Liver (tissue), 9 donors: ENCODE data around the gene TPT1. TPM values are rescaled to one million over a fixed set of nuclear protein-coding genes. Genes with fewer than 3 reads are reported as not detected.
"Not testable (repeated sequence)": the region's sequence is repeated elsewhere in the genome, so short reads cannot be mapped to it uniquely, and the experiment has no call there.

Experiments used
- DNase-seq: peaks from one replicate; pipeline ENCODE4 v3.0.0-alpha.2; 2017; ENCODE audit warnings: low spot score
- H3K27ac ChIP-seq, 2 donors: one replicate each; pipeline ENCODE4 v1.7.0; 2013; ENCODE audit warnings: inconsistent platforms in 2 of 2, low read length in 2 of 2, control low read depth in 1 of 2, low read depth in 1 of 2, mild to moderate bottlenecking in 1 of 2
- H3K27me3 ChIP-seq, 4 donors: one replicate each; pipeline versions ENCODE4 v1.6.1 to v1.7.0; 2013; ENCODE audit warnings: low read length in 3 of 4, inconsistent platforms in 1 of 4, mild to moderate bottlenecking in 1 of 4, moderate library complexity in 1 of 4; ENCODE audit not compliant: control insufficient read depth in 4 of 4, insufficient read depth in 4 of 4
- H3K36me3 ChIP-seq, 4 donors: one replicate each; pipeline versions ENCODE4 v1.6.1 to v1.7.0; 2013; ENCODE audit warnings: low read length in 3 of 4, mild to moderate bottlenecking in 3 of 4, low read depth in 1 of 4, moderate library complexity in 1 of 4; ENCODE audit not compliant: control insufficient read depth in 4 of 4, insufficient read depth in 3 of 4
- H3K4me1 ChIP-seq, 4 donors: one replicate each; pipeline versions ENCODE4 v1.6.1 to v1.7.0; 2013; ENCODE audit warnings: low read length in 3 of 4, mild to moderate bottlenecking in 3 of 4, moderate library complexity in 1 of 4; ENCODE audit not compliant: control insufficient read depth in 4 of 4, insufficient read depth in 4 of 4
- H3K4me3 ChIP-seq, 3 donors: one replicate each; pipeline versions ENCODE4 v1.6.1 to v1.7.0; 2013; ENCODE audit warnings: low read length in 3 of 3, control low read depth in 1 of 3, low read depth in 1 of 3, mild to moderate bottlenecking in 1 of 3
- H3K9ac ChIP-seq, 2 donors: one replicate each; pipeline ENCODE4 v1.7.0; 2013; ENCODE audit warnings: low read length in 2 of 2, mild to moderate bottlenecking in 2 of 2, moderate library complexity in 2 of 2, control low read depth in 1 of 2, low read depth in 1 of 2
- H3K9me3 ChIP-seq, 4 donors: one replicate each; pipeline versions ENCODE4 v1.6.1 to v1.7.0; 2013; ENCODE audit warnings: low read length in 3 of 4; ENCODE audit not compliant: control insufficient read depth in 4 of 4
- ATF3 ChIP-seq: IDR thresholded peaks from 2 replicates; pipeline ENCODE4 v1.6.1; 2016; ENCODE audit warnings: antibody characterized with exemption
- CTCF ChIP-seq: fragments of 150-350 bp; IDR thresholded peaks from 2 replicates; pipeline ENCODE4 v1.5.1; 2017; ENCODE audit warnings: improper control_type of control experiment, low read depth, low read length; ENCODE audit not compliant: missing input control
- EGR1 ChIP-seq, 2 donors: IDR thresholded peaks; 2 replicates each; pipeline ENCODE4 v1.6.1; 2016 to 2018; ENCODE audit warnings: antibody characterized with exemption in 2 of 2, low read depth in 2 of 2
- FOXA1 ChIP-seq: IDR thresholded peaks from 2 replicates; pipeline ENCODE4 v1.6.1; 2016; ENCODE audit warnings: antibody characterized with exemption
- FOXA2 ChIP-seq: IDR thresholded peaks from 2 replicates; pipeline ENCODE4 v1.6.1; 2016; ENCODE audit warnings: antibody characterized with exemption
- GABPA ChIP-seq, 2 donors: IDR thresholded peaks in 1 of 2; conservative IDR thresholded peaks in 1 of 2; 2 replicates each; pipeline ENCODE4 v1.6.1; 2016; ENCODE audit warnings: antibody characterized with exemption in 2 of 2, mild to moderate bottlenecking in 1 of 2, moderate library complexity in 1 of 2
- HNF4G ChIP-seq: IDR thresholded peaks from 2 replicates; pipeline ENCODE4 v1.6.1; 2016; ENCODE audit warnings: antibody characterized with exemption
- JUND ChIP-seq, 2 donors: IDR thresholded peaks; 2 replicates each; pipeline ENCODE4 v1.6.1; 2016; ENCODE audit warnings: antibody characterized with exemption in 2 of 2
- NR2F2 ChIP-seq: IDR thresholded peaks from 2 replicates; pipeline ENCODE4 v1.6.1; 2016; ENCODE audit warnings: antibody characterized with exemption
- RAD21 ChIP-seq, 2 donors: IDR thresholded peaks; 2 replicates each; pipeline ENCODE4 v1.6.1; 2016; ENCODE audit warnings: antibody characterized with exemption in 2 of 2, mild to moderate bottlenecking in 2 of 2
- REST ChIP-seq: IDR thresholded peaks from 2 replicates; pipeline ENCODE4 v1.6.1; 2016; ENCODE audit warnings: antibody characterized with exemption, mild to moderate bottlenecking
- RXRA ChIP-seq, 2 donors: IDR thresholded peaks; 2 replicates each; pipeline ENCODE4 v1.6.1; 2017 to 2018; ENCODE audit warnings: antibody characterized with exemption in 2 of 2, mild to moderate bottlenecking in 1 of 2
- SP1 ChIP-seq: IDR thresholded peaks from 2 replicates; pipeline ENCODE4 v1.6.1; 2018; ENCODE audit warnings: antibody characterized with exemption, mild to moderate bottlenecking
- TAF1 ChIP-seq: conservative IDR thresholded peaks from 2 replicates; pipeline ENCODE4 v1.6.1; 2016; ENCODE audit warnings: antibody characterized with exemption, mild to moderate bottlenecking
- YY1 ChIP-seq: IDR thresholded peaks from 2 replicates; pipeline ENCODE4 v1.6.1; 2016; ENCODE audit warnings: antibody characterized with exemption, mild to moderate bottlenecking
- ZBTB33 ChIP-seq: IDR thresholded peaks from 2 replicates; pipeline ENCODE4 v1.6.1; 2016; ENCODE audit warnings: antibody characterized with exemption
- WGBS: extraction: QIAGEN DNeasy Blood & Tissue Kit; methylation state at CpG from one replicate; pipeline ENCODE4 v1.1.7; 2013; 5-methylcytosine and 5-hydroxymethylcytosine counted together
- polyA plus RNA-seq, 2 donors: library from polyadenylated mRNA; stranded (reverse) in 1 of 2; unstranded in 1 of 2; fragments of 200-250 nt in 1 of 2; fragments of >200 nt in 1 of 2; fragmentation: Nextera tagmentation in 1 of 2; extraction: Ambion mirVana in 1 of 2; gene quantifications; one replicate each; pipeline versions ENCODE4 v1.2.1 to v1.2.3, GENCODE V29; 2013 to 2015
- total RNA-seq, 2 donors: library from RNA; depleted of rRNA; stranded (reverse); fragments of >200 nt; gene quantifications; one replicate each; pipeline ENCODE4 v1.2.3, GENCODE V29; 2014
- donor health status: healthy.
- donor health status: healthy.
- donor health status: healthy.
- donor health status: healthy.
- donor health status: healthy.

TPT1 gene
- total and polyA plus RNA-seq, 4 donors, result 1,382 to 2,885 (median 1,815) TPM

DNA sequence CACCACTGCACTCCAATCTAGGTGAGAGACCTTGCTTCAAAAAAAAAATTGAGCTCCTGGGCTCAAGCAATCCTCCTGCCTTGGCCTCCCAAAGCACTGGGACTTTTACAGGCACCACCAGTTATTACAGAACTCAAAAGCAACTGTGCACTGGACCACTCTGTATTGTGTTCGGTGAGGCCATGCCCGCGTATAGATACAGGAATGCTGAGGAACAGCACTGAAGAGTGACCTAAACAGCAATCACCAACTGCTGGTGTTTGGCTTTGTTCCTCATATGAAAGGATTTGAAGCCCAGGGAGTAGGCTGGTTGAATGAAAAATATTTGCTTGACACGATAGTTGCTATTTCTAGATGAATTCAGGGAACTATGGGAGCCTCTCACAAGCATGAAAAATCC lies 47.7 kb upstream of the TPT1 start:
- DNase-seq, result no peak
- no peak overlapping the region for H3K9ac ChIP-seq
- no peaks in the 10 kb centered on the region for H3K27me3 ChIP-seq
- no peak for TF ChIP-seq CTCF
- TF ChIP-seq NR2F2, result no peak
- TF ChIP-seq RXRA (IDR thresholded peaks at IDR 0.05), result no peak
- TF ChIP-seq FOXA2, result no peak
- H3K27ac ChIP-seq, result no peak overlapping the region
- no peaks in the 10 kb centered on the region for H3K9me3 ChIP-seq
- peaks cover 4 to 24% (median 6%) of the 10 kb centered on the region in 4 donors for H3K36me3 ChIP-seq
- H3K4me1 ChIP-seq, result peaks cover 0 to 2% (median 0%) of the 10 kb centered on the region in 4 donors
- 94% methylated on average over 4 of the region's 4 CpGs for WGBS
- no peak overlapping the region for H3K4me3 ChIP-seq

DNA sequence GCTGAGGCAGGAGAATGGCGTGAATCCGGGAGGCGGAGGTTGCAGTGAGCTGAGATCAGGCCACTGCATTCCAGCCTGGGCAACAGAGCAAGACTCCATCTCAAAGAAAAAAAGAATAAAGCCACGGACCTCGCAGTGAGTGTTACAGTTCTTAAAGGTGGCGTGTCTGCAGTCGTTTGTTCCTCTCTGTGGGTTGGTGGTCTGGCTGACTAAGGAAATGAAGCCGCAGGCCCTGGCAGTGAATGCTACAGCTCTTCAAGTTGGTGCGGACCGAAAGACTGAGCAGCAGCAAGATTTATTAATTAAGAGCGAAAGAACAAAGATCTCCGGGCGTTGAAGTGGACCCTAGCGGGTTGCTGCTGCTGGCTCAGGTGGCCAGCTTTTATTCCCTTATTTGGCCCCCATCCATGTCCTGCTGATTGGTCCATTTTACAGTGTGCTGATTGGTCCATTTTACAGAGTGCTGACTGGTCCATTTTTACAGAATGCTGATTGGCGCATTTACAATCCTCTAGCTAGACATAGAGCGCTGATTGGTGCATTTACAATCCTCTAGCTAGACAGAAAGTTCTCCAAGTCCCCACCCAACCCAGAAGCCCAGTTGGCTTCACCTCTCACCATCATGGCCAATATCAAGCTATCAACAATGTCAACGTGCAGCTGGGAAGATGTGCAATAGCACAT lies 46.1 kb upstream of the TPT1 start:
- not testable (repeated sequence) for H3K9ac ChIP-seq, H3K4me3 ChIP-seq, DNase-seq, H3K27me3 ChIP-seq, H3K4me1 ChIP-seq, H3K27ac ChIP-seq, H3K9me3 ChIP-seq
- peaks cover 1 to 14% (median 4%) of the 10 kb centered on the region in 4 donors for H3K36me3 ChIP-seq
- WGBS, result 91% methylated on average over 17 of the region's 17 CpGs

- Histone ChIP-seq H3K9me3 (no peaks in the 10 kb centered on the region), H3K4me3 (no peak overlapping the region), H3K4me1 (peaks cover 0 to 4% (median 0%) of the 10 kb centered on the region in 4 donors), H3K36me3 (peaks cover 0 to 10% (median 1%) of the 10 kb centered on the region in 4 donors), H3K27me3 (no peaks in the 10 kb centered on the region), H3K9ac (peak overlapping the region in 1 of 2 donors; percentile 27), H3K27ac (no peak overlapping the region)
- DNase-seq, result no peak
- WGBS, result 86% methylated on average over 5 of the region's 5 CpGs
- TF ChIP-seq FOXA2 (no peak), YY1 (no peak), RAD21 (IDR thresholded peaks at IDR 0.05) (no peak), GABPA (IDR thresholded peaks at IDR 0.05 in 1 of 2, conservative IDR thresholded peaks at IDR 0.05 in 1 of 2) (no peak), SP1 (no peak), HNF4G (no peak), ATF3 (no peak), EGR1 (IDR thresholded peaks at IDR 0.05; ENCODE audit: low read depth in 2 of 2) (no peak), FOXA1 (no peak), CTCF (no peak), RXRA (IDR thresholded peaks at IDR 0.05) (no peak), JUND (IDR thresholded peaks at IDR 0.05) (no peak), REST (no peak), TAF1 (no peak), ZBTB33 (no peak), NR2F2 (no peak)
Measured at GRCh38 chr13:45385907-45386553, 45.0 kb upstream of the TPT1 start.
